GM18507 (cell line): Measurements from ENCODE around the gene CXCR6.
A peak's percentile ranks its signal among the peaks of the same experiment; 100 is the strongest.

Experiments
- DNase-seq: peaks from one replicate; pipeline ENCODE4 v3.0.0; 2011; ENCODE audit warnings: low read depth; ENCODE audit not compliant: insufficient read length; ENCODE audit errors: extremely low spot score
- FAIRE-seq: peaks from 2 replicates; lab custom pipeline; 2011; peaks lifted over from hg19 to GRCh38; lab: Jason Lieb, UNC

Gene CXCR6

GRCh38 chr3:45944830-45945620 is 1.8 kb downstream of the CXCR6 start:
- FAIRE-seq (no peak), DNase-seq (no peak)

- no peak for DNase-seq
- FAIRE-seq: no peak
These were observed 3.0 kb downstream of the CXCR6 start for GRCh38 chr3:45946307-45946706.

GRCh38 chr3:45946875-45947274 is 3.6 kb downstream of the CXCR6 start:
- DNase-seq: no peak
- no peak for FAIRE-seq

DNA sequence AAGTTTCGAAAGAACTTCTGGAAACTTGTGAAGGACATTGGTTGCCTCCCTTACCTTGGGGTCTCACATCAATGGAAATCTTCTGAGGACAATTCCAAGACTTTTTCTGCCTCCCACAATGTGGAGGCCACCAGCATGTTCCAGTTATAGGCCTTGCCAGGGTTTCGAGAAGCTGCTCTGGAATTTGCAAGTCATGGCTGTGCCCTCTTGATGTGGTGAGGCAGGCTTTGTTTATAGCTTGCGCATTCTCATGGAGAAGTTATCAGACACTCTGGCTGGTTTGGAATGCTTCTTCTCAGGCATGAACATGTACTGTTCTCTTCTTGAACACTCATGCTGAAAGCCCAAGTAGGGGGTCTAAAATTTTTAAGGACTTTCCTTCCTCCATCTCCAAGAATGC is 4.1 kb downstream of the CXCR6 start:
- DNase-seq: no peak
- no peak for FAIRE-seq

DNA sequence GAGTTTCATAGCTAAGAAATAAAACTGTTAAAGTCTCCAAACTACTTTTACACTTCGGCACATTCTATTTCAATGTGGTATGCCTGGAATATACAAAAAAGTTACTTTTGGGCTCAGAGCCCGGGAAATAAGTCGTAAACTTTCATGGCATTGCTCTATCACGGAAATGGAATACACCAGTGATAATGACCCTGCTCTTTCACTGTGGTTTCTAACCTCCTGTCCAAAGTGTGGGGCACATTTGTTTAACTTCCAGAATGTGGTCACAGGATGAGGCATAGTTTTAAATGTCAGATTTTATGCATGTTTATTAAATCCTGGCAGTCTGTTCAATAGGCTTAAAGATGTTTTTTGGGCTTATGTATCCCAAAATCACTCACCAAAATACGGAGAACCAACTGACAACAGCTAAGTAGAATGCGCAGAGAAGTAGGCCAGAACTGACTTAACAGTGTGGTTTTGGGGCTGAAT is 5.1 kb downstream of the CXCR6 start:
- DNase-seq: no peak

GRCh38 chr3:45948881-45949280 is 5.6 kb downstream of the CXCR6 start:
- no peak for DNase-seq
- FAIRE-seq: no peak

More for the DNA sequence above, 5.1 kb downstream of the CXCR6 start:
- no peak for FAIRE-seq

DNA sequence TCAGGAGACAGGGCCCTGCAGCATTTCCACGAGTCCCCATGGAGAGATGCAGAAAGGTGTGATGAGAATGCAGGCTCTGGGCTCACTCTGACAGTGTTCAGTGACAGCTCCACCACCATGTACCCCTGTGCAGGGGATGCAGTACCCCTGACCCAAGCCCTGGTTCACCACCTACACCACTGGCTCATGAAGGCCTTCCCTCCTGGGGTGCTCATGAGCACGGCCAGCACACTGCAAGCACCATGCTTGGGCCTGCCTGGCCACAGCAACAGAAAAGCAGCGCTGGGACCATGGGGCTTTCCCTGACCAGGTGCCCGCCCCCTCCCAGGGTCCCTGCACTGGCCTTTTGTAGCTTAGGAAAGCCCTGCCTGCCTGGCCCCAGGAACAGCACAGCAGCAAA is 6.2 kb downstream of the CXCR6 start:
- no peak for FAIRE-seq
- DNase-seq: no peak

DNA sequence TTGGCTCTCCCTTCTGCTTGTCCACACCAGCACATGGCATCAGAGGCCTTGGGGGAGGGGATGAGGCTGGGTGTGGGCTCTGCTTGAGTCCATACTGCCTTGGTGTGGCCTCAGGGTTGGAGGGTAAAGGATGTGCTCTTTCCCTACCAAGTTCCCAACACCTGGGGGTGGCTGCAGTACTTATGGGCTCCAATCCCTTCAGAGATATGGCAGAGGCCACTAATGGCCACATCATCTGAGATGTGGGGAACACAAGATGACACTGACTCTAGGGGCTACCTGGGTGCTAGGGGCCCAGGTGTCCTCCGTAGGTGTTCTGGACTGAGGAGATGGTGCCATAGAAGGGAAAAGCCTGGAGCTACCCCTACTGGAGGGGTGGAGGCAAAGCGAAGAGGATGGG is 6.9 kb downstream of the CXCR6 start:
- FAIRE-seq (no peak), DNase-seq (no peak)

- DNase-seq (no peak), FAIRE-seq (no peak)
These were observed 7.7 kb downstream of the CXCR6 start for GRCh38 chr3:45950686-45951600.

DNA sequence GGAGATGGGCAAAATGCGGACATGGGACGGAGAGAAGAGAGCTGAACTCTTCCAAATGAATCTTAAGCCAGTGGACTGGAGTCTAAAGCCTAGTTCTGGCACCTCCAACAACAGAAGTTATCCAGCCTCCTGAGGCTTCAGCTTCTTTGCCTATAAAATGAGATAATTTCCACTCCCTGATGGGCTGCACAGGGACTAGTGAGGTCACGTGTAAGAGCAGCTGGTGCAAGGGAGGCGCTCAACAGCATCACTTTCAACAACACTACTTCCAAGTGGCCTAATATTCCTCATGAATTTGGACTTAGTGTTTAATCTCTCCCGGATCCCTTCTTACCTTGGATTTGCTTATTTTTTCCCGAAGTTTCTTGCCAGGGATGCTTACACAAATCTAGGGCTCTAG is 8.7 kb downstream of the CXCR6 start:
- DNase-seq: no peak
- FAIRE-seq: no peak

DNA sequence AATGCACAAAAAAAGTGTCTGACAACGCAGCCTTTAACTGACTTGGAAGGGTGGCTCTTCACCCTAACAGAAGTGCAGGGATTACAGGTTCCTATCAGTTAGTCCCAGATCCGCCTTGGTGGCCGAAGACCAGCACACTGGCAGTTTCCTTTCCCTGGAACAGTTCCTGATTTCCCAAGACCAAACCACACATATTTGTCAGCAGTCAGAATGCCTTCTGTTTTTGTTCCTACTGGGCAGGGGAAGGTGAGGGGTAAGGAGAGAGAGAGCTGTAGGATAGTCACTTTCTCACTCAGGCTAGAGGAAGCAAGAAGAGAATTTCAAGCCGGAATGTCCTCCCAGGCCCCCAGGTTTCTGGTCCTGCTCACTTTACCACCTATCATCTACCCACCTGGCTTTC is 9.2 kb downstream of the CXCR6 start:
- DNase-seq: no peak
- no peak for FAIRE-seq

GRCh38 chr3:45953536-45953935 is 10.3 kb downstream of the CXCR6 start:
- DNase-seq (no peak), FAIRE-seq (no peak)

GRCh38 chr3:45954306-45954705 is 11.0 kb downstream of the CXCR6 start:
- FAIRE-seq: no peak
- no peak for DNase-seq

- DNase-seq: no peak
- FAIRE-seq: no peak
These were observed 11.9 kb downstream of the CXCR6 start for GRCh38 chr3:45955017-45955647.

DNA sequence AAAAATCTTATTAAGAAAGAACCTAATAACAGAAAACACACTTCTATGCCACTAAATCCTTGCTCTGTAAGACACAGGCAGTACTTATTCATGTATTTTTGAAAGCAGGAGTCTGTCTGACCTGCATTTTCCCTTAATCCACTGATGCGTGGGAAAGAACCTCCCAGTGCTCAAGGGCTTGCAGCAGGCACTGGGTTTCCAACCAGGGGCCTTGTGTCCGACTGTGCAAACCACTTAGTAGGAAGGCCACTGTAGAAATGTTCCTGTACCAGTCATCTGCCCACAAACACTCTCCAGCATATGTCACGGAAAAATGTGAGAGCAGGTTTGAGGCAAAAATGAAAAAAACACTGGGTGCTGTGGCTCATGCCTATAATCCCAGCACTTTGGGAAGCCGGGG is 12.4 kb downstream of the CXCR6 start:
- no peak for DNase-seq
- no peak for FAIRE-seq

GRCh38 chr3:45957586-45957985 is 14.3 kb downstream of the CXCR6 start:
- DNase-seq (no peak), FAIRE-seq (no peak)

DNA sequence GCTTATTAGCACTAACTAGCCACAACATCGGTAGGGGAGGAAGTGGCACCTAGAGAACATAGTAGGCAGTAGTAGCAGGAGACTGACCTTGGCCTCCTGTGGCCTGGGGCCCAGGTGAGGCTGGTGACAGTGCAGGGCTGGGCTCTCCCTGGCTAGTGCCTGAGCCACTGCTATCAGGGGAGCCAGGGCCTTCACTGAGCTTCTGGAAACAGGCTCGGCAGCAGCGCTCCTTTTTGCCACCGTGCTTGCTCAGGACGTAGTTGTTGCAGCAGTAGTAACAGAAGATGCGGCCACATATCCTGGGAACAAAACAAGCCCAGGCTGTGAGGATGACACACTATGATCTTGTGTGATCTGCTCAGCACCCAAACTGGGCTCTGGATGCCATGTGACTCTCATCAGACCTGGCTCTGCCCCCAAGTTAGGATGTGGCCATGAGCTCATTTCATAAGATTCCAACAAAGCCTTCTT is 15.1 kb downstream of the CXCR6 start:
- DNase-seq (no peak), FAIRE-seq (no peak)

DNA sequence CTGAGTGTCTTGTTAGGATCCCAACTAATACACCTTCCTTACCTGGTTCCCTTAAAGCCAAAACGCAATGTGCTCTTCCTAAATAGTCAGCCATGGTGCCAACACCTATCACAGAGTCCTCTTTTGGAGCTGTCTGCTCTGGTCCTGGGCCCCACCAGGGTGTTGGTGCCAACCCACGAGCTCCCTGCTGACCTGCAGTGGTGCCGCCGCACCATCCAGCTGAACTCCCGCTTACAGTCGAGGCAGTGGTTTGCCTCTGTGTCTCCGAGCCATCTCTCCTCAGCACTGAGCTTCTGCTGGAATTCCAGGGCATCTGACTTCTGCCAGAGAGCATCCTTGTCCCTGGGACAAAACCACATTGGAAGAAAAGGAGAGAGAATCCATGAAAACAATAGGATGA is 15.9 kb downstream of the CXCR6 start:
- no peak for FAIRE-seq

DNA sequence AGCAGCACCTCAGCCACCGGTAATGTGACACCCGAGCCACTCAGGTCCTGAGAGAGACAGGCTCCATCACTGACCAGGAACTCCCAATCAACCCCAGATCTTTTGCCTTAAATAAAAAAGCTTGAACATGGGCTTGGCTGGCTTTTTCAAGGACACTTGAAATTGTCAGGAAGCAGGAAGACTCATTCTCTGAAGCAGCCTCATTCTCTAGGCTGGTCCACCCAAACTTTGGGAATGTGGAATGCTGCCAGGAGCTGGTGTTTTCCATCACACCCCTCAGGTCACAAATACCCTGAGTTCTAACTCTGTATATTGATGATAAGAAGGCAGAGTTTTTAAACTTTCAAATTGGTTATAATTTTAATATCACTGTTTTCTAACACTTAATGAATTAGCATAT is 17.0 kb downstream of the CXCR6 start:
- FAIRE-seq (no peak), DNase-seq (no peak)

More for the DNA sequence above, 15.9 kb downstream of the CXCR6 start:
- DNase-seq: no peak

GRCh38 chr3:45962033-45962432 is 18.8 kb downstream of the CXCR6 start:
- no peak for DNase-seq
- FAIRE-seq: peak; percentile 64
